Activated CD4-positive, alpha-beta memory T cell treated with anti-CD3 and anti-CD28 coated beads for 36 hours (primary cell): ENCODE measurements around the gene RBPJ. TPM values are rescaled to one million over a fixed set of nuclear protein-coding genes. Genes with fewer than 3 reads are reported as not detected.
A peak's percentile ranks its signal among the peaks of the same experiment; 100 is the strongest.

ENCODE experiments used
- CTCF ChIA-PET: fragments of 350-600 bp; sonication (Branson Sonifier 250); formaldehyde crosslinking; loops from one replicate; lab custom pipeline; 2021; ENCODE audit warnings: antibody characterized with exemption, inconsistent platforms; lab: Charles Lee
- POLR2A ChIA-PET: fragments of 350-600 bp; sonication (Branson Sonifier 250); formaldehyde crosslinking; loops from one replicate; lab custom pipeline; 2021; ENCODE audit warnings: antibody characterized with exemption; lab: Charles Lee
- DNase-seq: peaks from one replicate; pipeline ENCODE4 v3.0.0-alpha.2; 2020
- H3K27ac Mint-ChIP-seq: one replicate; pipeline ENCODE4 v1.8.0; 2021; ENCODE audit warnings: mixed read lengths
- H3K27me3 Mint-ChIP-seq: one replicate; pipeline ENCODE4 v1.8.0; 2021; ENCODE audit warnings: mixed read lengths
- H3K36me3 Mint-ChIP-seq: one replicate; pipeline ENCODE4 v1.8.0; 2021; ENCODE audit warnings: mixed read lengths
- H3K4me1 Mint-ChIP-seq: one replicate; pipeline ENCODE4 v1.8.0; 2021; ENCODE audit warnings: low read depth, mixed read lengths
- H3K4me3 Mint-ChIP-seq: one replicate; pipeline ENCODE4 v1.8.0; 2021; ENCODE audit warnings: mild to moderate bottlenecking, mixed read lengths
- H3K9me3 Mint-ChIP-seq: one replicate; pipeline ENCODE4 v1.8.0; 2021; ENCODE audit warnings: mixed read lengths
- intact Hi-C: fragments of 100-400 bp; cut with micrococcal nuclease; formaldehyde crosslinking; loops from one replicate; pipeline ENCODE4 v1.15.1; 2023
- total RNA-seq, 2 experiments: library from RNA; stranded (reverse); gene quantifications; one replicate each; pipeline ENCODE4 v1.2.3, GENCODE V29; 2021

The RBPJ gene
- total RNA-seq, 2 experiments from 2014 or later = 262 to 269 TPM

DNA sequence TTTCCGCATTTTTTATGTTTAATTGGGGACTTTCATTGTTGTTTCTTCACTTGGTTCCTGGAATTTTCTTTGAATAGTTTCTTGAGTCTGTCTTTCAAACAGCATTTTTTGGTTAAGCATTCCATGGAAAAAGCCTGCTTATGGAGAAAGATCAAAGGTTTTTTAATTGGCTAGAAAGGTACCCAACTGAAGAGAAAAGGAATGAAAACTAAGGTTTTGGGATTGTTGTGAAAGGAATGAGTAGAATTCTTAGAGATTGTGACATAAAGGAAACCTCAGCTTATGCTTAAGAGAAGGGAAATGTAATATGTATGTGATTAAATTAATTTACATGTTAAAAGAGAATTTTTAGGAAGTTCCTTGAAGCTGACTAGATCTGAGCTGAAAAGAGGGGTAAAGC lies 86.7 kb downstream of the RBPJ start:
- Mint-ChIP-seq H3K27ac (peak overlapping the region; percentile 29), H3K4me3 (no peak overlapping the region), H3K4me1 (peaks cover 15% of the 10 kb centered on the region), H3K36me3 (peaks cover 42% of the 10 kb centered on the region), H3K9me3 (peaks cover 12% of the 10 kb centered on the region), H3K27me3 (no peaks in the 10 kb centered on the region)
- DNase-seq = no peak
- POLR2A ChIA-PET = no interaction called here
- intact Hi-C loops = no loop called here
- CTCF ChIA-PET = interaction anchor here (0.8 to 9.8 kb wide), 4 partner anchors 10 to 419 kb away, joined by 3 to 136 read pairs (median 37); no protein-coding TSS in a partner anchor

DNA sequence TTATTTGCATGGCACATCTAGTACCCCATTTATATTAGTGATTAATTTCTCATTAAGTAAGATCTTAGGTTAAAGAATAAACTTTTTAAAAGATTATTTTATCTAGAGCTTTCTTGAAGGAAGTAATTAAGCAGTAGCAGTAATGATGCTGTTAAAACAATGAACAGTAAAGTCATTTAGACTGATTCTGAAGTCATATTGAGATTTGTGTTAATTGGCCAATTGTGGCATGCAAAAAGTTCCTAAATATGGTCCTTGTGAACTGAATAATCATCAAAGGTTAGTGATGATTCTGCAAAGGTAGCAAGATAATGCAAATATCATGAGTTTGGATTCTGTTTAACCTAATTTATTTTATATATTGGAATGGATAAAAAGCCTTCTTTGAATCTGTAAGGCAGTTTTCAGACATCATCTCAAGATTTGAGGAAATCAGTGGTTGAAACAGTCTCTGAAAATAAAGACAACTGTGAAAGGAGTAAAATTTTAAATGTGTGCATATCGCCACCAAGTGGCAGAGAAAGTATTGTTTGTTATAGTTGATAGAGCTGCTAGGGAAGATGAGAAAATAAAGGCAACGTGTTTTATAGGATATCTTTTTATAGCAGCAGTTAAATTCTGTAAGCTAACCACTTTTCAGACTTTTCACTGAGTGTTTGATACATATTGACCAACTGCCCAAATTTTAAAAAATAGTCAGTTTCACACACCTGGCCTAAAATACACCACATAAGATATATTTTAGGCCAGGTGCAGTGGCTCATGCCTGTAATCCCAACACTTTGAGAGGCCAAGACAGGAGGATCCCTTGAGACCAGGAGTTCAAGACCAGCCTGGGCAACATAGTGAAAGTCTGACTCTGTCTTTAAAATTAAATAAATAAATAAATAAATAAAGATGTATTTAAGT lies 89.8 kb downstream of the RBPJ start:
- no peak for DNase-seq
- POLR2A ChIA-PET = no interaction called here

DNA sequence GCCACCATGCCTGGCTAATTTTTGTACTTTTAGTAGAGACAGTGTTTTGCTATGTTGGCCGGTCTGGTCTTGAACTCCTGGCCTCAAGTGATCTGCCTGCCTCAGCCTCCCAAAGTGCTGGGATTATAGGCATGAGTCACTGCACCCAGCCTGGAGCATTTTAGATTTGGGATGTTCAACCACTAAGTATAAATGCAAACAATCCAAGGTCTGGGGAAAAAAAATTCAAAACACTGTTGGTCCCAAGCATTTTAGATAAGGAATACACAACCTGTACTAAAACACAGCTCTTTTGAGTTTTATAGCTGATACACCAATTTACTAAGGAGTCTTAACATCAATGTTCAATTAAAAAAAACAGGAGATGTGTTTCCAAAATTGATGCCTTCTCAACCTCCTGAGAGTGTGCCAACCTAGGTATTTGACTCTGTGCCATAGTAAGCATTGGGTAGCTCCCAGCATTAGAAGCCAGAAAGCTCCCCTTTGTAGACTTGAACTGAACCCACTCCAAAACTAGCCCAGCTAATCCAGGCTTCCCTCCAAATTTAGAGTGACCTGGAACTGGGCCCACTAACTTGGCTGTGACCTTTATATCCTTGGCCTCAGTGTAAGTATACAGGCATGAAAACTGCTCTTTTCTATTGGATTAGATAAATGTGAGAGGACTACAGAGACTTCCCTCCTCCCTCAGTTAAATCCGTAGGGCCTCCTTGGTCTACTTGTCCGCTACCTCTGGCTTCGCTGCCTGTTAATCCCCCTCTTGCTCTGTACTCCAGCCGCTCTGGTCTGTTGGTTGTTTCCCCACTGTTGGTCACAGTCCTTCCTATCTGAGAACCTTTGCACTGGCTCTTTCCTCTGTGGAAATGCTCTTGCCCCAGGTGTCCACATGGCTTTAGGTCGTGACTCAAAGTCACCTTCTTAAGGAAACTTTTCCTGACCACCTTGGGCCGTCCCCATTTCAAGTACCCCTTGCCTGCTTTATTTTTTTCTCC lies 91.9 kb downstream of the RBPJ start:
- Mint-ChIP-seq H3K27me3 (no peaks in the 10 kb centered on the region), H3K27ac (no peak overlapping the region), H3K36me3 (peaks cover 26% of the 10 kb centered on the region), H3K4me3 (no peak overlapping the region), H3K9me3 (no peaks in the 10 kb centered on the region), H3K4me1 (peaks cover 2% of the 10 kb centered on the region)
- ChIA-PET CTCF (interaction anchor here (0.5 to 9.8 kb wide), 5 partner anchors 82 to 424 kb away, joined by 3 to 136 read pairs (median 4); no protein-coding TSS in a partner anchor), POLR2A (no interaction called here)
- DNase-seq = no peak
- intact Hi-C loops = loop anchor here (5.0 kb wide), 1 partner anchor 235 kb away; no protein-coding TSS in a partner anchor

More for the DNA sequence above, 89.8 kb downstream of the RBPJ start:
- Mint-ChIP-seq H3K9me3 (peaks cover 8% of the 10 kb centered on the region), H3K36me3 (peaks cover 36% of the 10 kb centered on the region), H3K27ac (no peak overlapping the region), H3K4me3 (no peak overlapping the region), H3K4me1 (peaks cover 2% of the 10 kb centered on the region), H3K27me3 (no peaks in the 10 kb centered on the region)
- CTCF ChIA-PET = interaction anchor here (0.6 to 9.8 kb wide), 29 partner anchors 9 to 422 kb away, joined by 3 to 136 read pairs (median 5); no protein-coding TSS in a partner anchor
- intact Hi-C loops = loop anchor here (1.0 to 5.0 kb wide), 5 partner anchors 30 to 382 kb away; no protein-coding TSS in a partner anchor

DNA sequence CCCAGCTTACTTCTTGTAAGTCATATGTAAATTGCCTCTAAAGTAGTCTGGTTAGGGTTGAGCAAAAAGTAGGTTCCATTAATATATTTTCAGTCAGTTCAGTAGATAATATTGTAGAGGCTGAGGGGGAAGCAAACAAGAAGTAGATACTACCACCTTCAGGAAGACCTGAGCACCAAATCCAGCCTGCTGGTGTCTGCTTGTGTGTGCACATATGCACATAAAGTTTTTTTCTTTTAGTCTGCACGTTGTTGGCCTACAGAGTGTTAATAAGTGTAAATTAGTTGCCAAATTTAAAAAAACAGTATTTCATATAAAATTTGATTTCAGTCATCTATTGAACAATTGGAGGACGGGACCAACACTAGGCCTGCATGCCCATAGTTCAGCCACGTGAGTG lies 92.8 kb downstream of the RBPJ start:
- H3K27ac Mint-ChIP-seq = no peak overlapping the region
- H3K27me3 Mint-ChIP-seq = no peaks in the 10 kb centered on the region
- ChIA-PET POLR2A (interaction anchor here (0.7 kb wide), 1 partner anchor 82 kb away, joined by 3 read pairs; no protein-coding TSS in a partner anchor), CTCF (interaction anchor here (1.3 to 9.8 kb wide), 3 partner anchors 83 to 384 kb away, joined by 3 to 136 read pairs (median 10); no protein-coding TSS in a partner anchor)
- intact Hi-C loops = loop anchor here (5.0 kb wide), 1 partner anchor 236 kb away; no protein-coding TSS in a partner anchor
- peaks cover 2% of the 10 kb centered on the region for H3K4me1 Mint-ChIP-seq
- no peaks in the 10 kb centered on the region for H3K9me3 Mint-ChIP-seq
- H3K36me3 Mint-ChIP-seq = peaks cover 26% of the 10 kb centered on the region
- no peak for DNase-seq
- no peak overlapping the region for H3K4me3 Mint-ChIP-seq

DNA sequence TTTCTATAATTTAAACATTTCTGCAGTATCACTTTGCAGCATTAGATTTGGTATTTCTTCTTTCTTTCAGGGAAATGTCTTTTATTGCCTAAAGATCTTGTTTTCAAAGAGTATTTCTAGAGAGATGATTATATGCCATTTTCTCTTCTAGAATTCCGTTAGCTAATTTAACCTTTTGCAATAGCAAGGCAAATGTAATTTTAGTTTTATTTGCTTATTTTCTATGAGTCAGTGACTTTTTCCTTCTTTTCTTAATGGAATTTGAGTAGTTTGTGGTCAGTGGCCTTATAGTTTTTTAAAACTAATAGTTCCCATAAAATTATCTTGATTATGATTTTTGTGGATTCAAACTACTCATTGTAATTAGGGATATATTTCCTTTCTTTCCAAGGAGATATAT lies 97.3 kb downstream of the RBPJ start:
- no peak overlapping the region for H3K27ac Mint-ChIP-seq
- POLR2A ChIA-PET = no interaction called here
- H3K4me1 Mint-ChIP-seq = peaks cover 5% of the 10 kb centered on the region
- intact Hi-C loops = no loop called here
- CTCF ChIA-PET = interaction anchor here (0.6 to 2.9 kb wide), 2 partner anchors 49 to 430 kb away, joined by 4 to 16 read pairs; no protein-coding TSS in a partner anchor
- DNase-seq = no peak
- no peaks in the 10 kb centered on the region for H3K27me3 Mint-ChIP-seq
- H3K9me3 Mint-ChIP-seq = no peaks in the 10 kb centered on the region
- H3K36me3 Mint-ChIP-seq = peaks cover 41% of the 10 kb centered on the region
- no peak overlapping the region for H3K4me3 Mint-ChIP-seq

DNA sequence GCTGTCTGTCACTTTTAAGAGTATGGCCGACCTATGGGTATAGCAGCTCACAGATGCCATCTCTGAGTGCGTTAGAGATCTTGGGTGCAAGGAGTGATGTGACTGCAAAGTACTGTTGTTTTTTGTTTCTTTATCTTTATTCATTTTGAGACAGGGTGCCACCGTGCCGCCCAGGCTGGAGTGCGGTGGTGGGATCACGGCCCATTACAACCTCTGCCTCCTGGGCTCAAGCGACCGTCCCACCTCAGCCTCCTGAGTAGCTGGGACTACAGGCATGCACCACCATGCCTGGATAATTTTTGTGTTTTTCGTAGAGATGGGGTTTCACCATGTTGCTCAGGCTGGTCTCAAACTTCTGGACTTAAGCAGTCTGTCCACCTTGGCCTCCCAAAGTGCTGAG lies 98.0 kb downstream of the RBPJ start:
- Mint-ChIP-seq H3K36me3 (peaks cover 44% of the 10 kb centered on the region), H3K27me3 (no peaks in the 10 kb centered on the region), H3K4me1 (peaks cover 5% of the 10 kb centered on the region), H3K27ac (no peak overlapping the region), H3K4me3 (no peak overlapping the region), H3K9me3 (no peaks in the 10 kb centered on the region)
- intact Hi-C loops = no loop called here
- no peak for DNase-seq
- ChIA-PET POLR2A (no interaction called here), CTCF (interaction anchor here (1.0 to 2.9 kb wide), 4 partner anchors 8 to 430 kb away, joined by 3 to 16 read pairs (median 5); no protein-coding TSS in a partner anchor)

DNA sequence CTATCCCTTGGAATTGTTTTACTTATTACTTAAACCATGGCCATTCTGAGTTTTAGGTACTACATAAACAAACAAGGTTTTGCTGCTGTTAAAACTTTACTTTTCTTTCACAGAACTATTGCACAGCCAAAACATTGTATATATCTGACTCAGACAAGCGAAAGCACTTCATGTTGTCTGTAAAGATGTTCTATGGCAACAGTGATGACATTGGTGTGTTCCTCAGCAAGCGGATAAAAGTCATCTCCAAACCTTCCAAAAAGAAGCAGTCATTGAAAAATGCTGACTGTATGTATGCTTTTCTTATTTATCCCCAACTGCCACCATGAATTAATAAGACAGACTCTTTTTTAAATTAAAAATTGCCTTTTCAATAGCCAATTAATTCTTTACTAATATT lies 99.6 kb downstream of the RBPJ start:
- Mint-ChIP-seq H3K4me3 (no peak overlapping the region), H3K27ac (no peak overlapping the region), H3K36me3 (peaks cover 49% of the 10 kb centered on the region), H3K9me3 (no peaks in the 10 kb centered on the region), H3K27me3 (no peaks in the 10 kb centered on the region), H3K4me1 (peaks cover 5% of the 10 kb centered on the region)
- intact Hi-C loops = no loop called here
- CTCF ChIA-PET = interaction anchor here (1.4 to 1.9 kb wide), 2 partner anchors 8 to 10 kb away, joined by 4 to 6 read pairs; no protein-coding TSS in a partner anchor
- no peak for DNase-seq
- POLR2A ChIA-PET = no interaction called here

DNA sequence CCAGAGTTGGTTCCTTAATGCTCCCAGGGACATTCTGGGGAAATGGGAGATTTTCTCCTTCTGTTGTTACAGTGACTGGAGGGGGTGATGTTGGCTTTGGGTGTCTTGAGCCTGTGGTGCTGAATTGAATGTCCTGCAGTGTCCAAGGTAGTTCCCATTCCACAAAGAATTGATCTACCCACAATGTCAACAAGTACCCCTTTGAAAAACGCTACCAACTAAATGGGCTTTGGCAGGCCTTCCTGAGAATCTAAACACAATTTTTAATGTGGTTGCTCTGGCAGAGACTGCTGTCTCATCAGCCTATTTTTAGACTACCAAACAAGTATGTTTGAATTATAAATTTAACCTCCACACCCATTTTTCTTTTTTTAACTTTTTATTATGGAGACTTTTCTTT lies 100.1 kb downstream of the RBPJ start:
- Mint-ChIP-seq H3K36me3 (peaks cover 49% of the 10 kb centered on the region), H3K9me3 (no peaks in the 10 kb centered on the region), H3K4me1 (peaks cover 5% of the 10 kb centered on the region), H3K27me3 (no peaks in the 10 kb centered on the region), H3K4me3 (no peak overlapping the region), H3K27ac (no peak overlapping the region)
- ChIA-PET POLR2A (no interaction called here), CTCF (no interaction called here)
- intact Hi-C loops = no loop called here
- DNase-seq = no peak

DNA sequence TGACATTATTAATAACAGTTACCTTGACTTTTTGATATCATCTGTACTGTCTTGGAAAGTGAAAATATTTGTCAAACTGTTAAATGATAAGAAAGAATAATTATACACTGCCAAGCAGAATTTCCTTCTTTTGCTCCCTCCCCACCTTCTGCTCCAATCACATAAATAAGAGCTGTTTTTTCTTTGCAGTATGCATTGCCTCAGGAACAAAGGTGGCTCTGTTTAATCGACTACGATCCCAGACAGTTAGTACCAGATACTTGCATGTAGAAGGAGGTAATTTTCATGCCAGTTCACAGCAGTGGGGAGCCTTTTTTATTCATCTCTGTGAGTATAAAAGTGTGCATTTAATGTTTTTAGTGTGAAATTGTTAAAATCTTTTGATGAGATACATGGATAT lies 103.3 kb downstream of the RBPJ start:
- POLR2A ChIA-PET = no interaction called here
- intact Hi-C loops = no loop called here

DNA sequence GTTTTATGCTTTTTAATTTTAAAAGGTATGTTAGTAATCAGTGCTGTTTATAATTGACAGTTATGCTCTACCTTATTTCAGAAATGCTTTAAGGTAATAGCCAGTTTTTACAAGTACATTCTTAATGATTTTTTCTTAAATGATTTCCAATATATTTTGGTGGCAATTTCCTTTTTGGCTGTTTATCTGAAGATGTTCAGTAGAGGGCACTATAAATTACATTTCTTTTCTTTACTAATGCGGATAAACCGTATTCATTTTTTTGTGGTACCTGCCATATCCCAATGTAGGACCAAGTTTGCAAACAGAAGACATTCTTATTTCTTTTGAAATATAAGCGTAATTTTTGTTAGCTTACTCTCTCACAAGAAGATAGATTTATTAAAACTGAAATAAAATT lies 104.0 kb downstream of the RBPJ start:
- no peaks in the 10 kb centered on the region for H3K27me3 Mint-ChIP-seq
- DNase-seq = no peak
- intact Hi-C loops = no loop called here
- ChIA-PET POLR2A (no interaction called here), CTCF (no interaction called here)
- H3K9me3 Mint-ChIP-seq = no peaks in the 10 kb centered on the region
- H3K4me3 Mint-ChIP-seq = no peak overlapping the region
- H3K27ac Mint-ChIP-seq = no peak overlapping the region
- peaks cover 73% of the 10 kb centered on the region for H3K36me3 Mint-ChIP-seq
- peaks cover 10% of the 10 kb centered on the region for H3K4me1 Mint-ChIP-seq

More for the DNA sequence above, 103.3 kb downstream of the RBPJ start:
- Mint-ChIP-seq H3K9me3 (no peaks in the 10 kb centered on the region), H3K4me1 (peaks cover 10% of the 10 kb centered on the region), H3K27me3 (no peaks in the 10 kb centered on the region), H3K4me3 (no peak overlapping the region), H3K36me3 (peaks cover 67% of the 10 kb centered on the region), H3K27ac (no peak overlapping the region)
- no peak for DNase-seq
- CTCF ChIA-PET = interaction anchor here (1.1 kb wide), 1 partner anchor 14 kb away, joined by 3 read pairs; no protein-coding TSS in a partner anchor

DNA sequence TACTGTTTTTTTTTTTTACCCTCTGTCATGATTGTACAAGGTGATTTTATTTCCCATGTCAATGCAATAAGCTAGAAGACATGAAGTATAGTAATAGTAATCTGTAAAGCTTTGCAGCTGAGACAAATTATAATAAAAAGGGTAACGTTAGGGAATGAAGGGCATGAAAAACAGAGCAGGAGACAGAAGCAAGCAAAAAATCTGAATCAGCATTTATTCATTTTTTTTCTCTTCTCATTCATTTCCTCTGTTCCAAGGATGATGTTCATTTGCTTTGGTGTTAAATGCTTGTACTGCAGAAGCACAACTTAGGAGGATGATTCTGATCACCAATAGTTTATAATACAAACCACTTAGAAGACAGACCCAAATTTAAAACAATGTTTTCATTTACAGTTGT lies 105.1 kb downstream of the RBPJ start:
- intact Hi-C loops = no loop called here
- H3K9me3 Mint-ChIP-seq = no peaks in the 10 kb centered on the region
- CTCF ChIA-PET = no interaction called here
- POLR2A ChIA-PET = no interaction called here
- peaks cover 10% of the 10 kb centered on the region for H3K4me1 Mint-ChIP-seq
- H3K27me3 Mint-ChIP-seq = no peaks in the 10 kb centered on the region
- DNase-seq = no peak
- no peak overlapping the region for H3K4me3 Mint-ChIP-seq
- peaks cover 78% of the 10 kb centered on the region for H3K36me3 Mint-ChIP-seq
- no peak overlapping the region for H3K27ac Mint-ChIP-seq
